HUES6 (cell line): ENCODE results near the gene SDHB.
A peak's percentile ranks its signal among the peaks of the same experiment; 100 is the strongest.

Experiments used
- H3K27ac ChIP-seq: 2 replicates; pipeline ENCODE4 v1.7.0; 2013; ENCODE audit warnings: low read depth, mild to moderate bottlenecking, low read length, inconsistent platforms
- H3K27me3 ChIP-seq: 2 replicates; pipeline ENCODE4 v1.6.1; 2013; ENCODE audit warnings: low read length; ENCODE audit not compliant: control insufficient read depth, insufficient read depth
- H3K36me3 ChIP-seq: 2 replicates; pipeline ENCODE4 v1.6.1; 2013; ENCODE audit warnings: low read length; ENCODE audit not compliant: control insufficient read depth, insufficient read depth
- H3K4me1 ChIP-seq: 2 replicates; pipeline ENCODE4 v1.6.1; 2013; ENCODE audit warnings: low read length; ENCODE audit not compliant: control insufficient read depth, insufficient read depth
- H3K4me3 ChIP-seq: 2 replicates; pipeline ENCODE4 v1.5.1; 2013; ENCODE audit warnings: low read depth, low read length
- H3K9ac ChIP-seq: one replicate; pipeline ENCODE4 v1.6.1; 2013; ENCODE audit warnings: mild to moderate bottlenecking, low read length
- H3K9me3 ChIP-seq: 2 replicates; pipeline ENCODE4 v1.6.1; 2013; ENCODE audit warnings: low read depth, low read length; ENCODE audit not compliant: control insufficient read depth, insufficient read depth

The SDHB gene

DNA sequence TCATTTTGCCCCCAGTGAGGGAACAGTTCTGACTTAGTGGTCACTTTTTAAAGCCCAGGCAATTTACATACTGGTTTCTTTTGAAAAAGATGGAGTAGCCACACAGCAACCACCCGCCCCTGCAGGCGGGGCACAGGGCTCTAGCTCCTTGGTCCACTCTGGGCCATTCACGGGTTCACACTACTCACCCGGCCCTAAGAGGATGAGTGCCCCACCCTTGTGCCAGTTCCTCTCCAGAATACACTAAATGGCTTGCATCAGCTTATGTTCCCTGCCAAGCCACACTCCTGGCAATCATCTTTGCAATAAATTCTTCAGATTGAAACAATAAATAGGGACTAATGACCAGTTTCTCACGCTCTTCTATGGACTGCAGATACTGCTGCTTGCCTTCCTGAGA is 26.4 kb downstream of the SDHB start:
- Histone ChIP-seq H3K27me3 (no peaks in the 10 kb centered on the region), H3K27ac (no peak overlapping the region), H3K9me3 (no peaks in the 10 kb centered on the region), H3K9ac (no peak overlapping the region), H3K4me1 (no peaks in the 10 kb centered on the region), H3K4me3 (no peak overlapping the region), H3K36me3 (peaks cover 93% of the 10 kb centered on the region)

DNA sequence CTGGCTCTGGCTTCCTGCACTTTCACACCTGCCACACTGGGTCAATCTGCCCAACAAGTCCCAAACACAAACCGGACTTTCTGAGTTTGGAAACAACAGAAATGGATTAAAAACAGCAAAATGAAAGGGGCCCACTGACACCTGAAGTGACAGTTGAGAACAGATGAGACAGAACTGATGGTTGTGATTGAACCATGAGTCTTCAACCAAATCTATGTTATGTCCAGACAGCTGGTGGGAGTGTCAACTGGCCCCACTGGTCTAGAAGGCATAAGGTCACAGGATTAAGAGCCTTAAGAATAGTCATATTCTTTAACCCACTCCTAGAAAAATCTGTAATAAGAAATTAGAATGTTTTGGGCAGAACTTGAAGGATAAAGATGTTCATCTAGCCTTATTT is 29.1 kb downstream of the SDHB start:
- no peaks in the 10 kb centered on the region for H3K27me3 ChIP-seq
- no peak overlapping the region for H3K4me3 ChIP-seq
- no peak overlapping the region for H3K9ac ChIP-seq
- no peaks in the 10 kb centered on the region for H3K9me3 ChIP-seq
- no peak overlapping the region for H3K27ac ChIP-seq
- no peaks in the 10 kb centered on the region for H3K4me1 ChIP-seq
- H3K36me3 ChIP-seq, result peaks cover 97% of the 10 kb centered on the region

DNA sequence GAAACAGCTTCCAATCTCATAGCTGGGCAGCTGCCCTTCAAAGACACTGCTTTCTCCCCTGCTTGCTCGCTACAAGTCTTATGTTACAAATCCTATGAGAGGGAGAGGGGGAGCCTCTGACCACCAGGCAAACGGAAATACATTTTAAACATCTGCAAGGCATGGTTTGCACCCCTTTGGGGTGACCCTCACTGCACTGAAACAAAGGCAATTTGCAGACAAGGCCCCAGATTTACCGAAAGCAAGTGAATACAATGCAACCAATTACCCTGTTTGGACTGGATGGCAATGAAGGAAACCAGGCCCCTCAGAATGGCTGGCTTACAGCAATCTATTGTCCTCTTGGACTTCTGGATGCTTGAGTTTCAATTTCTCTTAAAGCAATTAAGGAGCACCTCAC is 30.3 kb downstream of the SDHB start:
- Histone ChIP-seq H3K4me1 (no peaks in the 10 kb centered on the region), H3K9me3 (no peaks in the 10 kb centered on the region), H3K9ac (no peak overlapping the region), H3K27me3 (no peaks in the 10 kb centered on the region), H3K4me3 (no peak overlapping the region), H3K36me3 (peaks cover 99% of the 10 kb centered on the region), H3K27ac (no peak overlapping the region)

DNA sequence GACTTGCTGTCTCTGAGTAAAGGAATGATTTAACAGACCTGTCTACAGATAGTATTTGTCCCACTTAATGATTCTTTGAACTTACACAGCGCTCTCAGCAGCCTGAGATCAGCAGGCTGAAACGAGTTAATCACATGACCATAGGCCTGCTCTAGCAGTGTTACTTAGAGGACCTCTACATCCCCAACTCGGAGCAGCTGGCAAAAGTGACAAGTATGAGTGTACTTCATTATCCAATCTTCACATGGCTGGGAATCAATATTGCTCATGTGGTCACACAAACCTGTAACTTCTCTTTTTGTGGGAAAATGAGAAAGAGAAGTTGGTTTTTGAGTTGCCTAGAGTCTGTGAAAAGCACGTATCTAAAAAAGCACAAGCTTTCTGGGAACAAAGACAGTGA is 30.7 kb downstream of the SDHB start:
- Histone ChIP-seq H3K27ac (no peak overlapping the region), H3K4me3 (no peak overlapping the region), H3K36me3 (peaks cover 99% of the 10 kb centered on the region), H3K27me3 (no peaks in the 10 kb centered on the region), H3K9me3 (no peaks in the 10 kb centered on the region), H3K4me1 (no peaks in the 10 kb centered on the region), H3K9ac (no peak overlapping the region)

DNA sequence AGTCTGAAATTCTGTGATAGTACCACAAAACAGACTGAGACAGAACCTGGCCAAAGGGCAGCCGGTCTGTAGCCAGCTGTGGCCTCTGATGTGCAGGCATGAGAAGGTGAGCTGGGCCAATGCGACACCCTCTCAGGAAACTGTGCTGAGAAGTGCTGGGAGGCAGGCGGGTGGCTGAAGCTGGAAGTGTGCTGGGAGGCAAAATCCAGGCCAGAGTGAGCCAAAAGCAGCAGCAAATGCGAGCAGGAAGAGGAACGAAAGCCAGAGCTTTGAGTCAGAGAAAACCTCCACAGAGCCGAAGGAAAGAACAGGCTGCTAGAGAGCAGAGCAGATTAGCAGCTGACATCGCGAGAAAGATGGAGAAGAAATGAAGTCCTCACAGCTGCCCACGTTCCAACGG is 31.9 kb downstream of the SDHB start:
- no peak overlapping the region for H3K9ac ChIP-seq

DNA sequence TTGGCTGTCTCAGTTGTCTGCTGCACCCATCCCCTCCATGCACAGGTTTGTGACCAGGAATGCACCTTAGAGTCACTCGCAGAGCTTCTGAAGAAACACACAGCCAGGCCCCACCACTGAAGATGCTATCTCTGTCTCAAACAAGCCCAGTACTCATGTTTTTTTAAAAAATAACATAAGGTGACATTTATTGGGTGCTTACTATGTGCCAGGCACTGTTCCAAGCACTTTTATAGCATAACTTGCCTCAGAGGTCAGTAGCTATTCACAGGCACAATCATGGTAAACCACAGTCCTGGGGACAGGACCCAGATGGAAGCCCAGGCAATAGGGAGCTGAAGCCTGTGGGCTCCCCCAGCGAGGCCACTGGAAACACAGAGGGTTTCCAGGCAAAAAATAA is 33.3 kb downstream of the SDHB start:
- Histone ChIP-seq H3K9ac (no peak overlapping the region), H3K36me3 (peaks cover 75% of the 10 kb centered on the region), H3K9me3 (no peaks in the 10 kb centered on the region), H3K4me3 (no peak overlapping the region), H3K27ac (no peak overlapping the region), H3K4me1 (peaks cover 10% of the 10 kb centered on the region), H3K27me3 (no peaks in the 10 kb centered on the region)

More for the DNA sequence above, 31.9 kb downstream of the SDHB start:
- Histone ChIP-seq H3K36me3 (peaks cover 89% of the 10 kb centered on the region), H3K4me3 (no peak overlapping the region), H3K27ac (no peak overlapping the region), H3K27me3 (no peaks in the 10 kb centered on the region), H3K4me1 (no peaks in the 10 kb centered on the region), H3K9me3 (no peaks in the 10 kb centered on the region)

DNA sequence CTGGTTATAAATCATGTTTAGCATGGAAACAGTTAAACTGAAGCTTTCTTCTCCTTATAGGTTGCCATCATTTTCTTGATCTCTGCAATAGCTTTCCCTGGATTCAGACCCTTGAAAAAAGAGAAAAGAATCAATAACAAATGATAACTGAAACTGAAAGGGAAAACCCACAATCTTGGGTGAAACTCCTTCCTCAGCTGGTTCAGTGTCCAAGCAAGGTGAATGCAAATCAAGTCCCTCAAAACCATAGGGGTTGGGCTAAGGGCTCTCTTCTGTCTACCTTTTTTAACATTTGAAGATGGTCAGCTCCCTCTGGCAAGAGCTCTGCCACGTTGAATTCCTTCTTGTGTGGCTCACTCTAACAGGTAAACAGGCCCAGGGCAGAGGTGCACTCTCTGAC is 35.0 kb downstream of the SDHB start:
- Histone ChIP-seq H3K4me1 (peaks cover 25% of the 10 kb centered on the region), H3K27me3 (no peaks in the 10 kb centered on the region), H3K4me3 (no peak overlapping the region), H3K27ac (no peak overlapping the region), H3K36me3 (peaks cover 59% of the 10 kb centered on the region), H3K9me3 (no peaks in the 10 kb centered on the region), H3K9ac (no peak overlapping the region)

DNA sequence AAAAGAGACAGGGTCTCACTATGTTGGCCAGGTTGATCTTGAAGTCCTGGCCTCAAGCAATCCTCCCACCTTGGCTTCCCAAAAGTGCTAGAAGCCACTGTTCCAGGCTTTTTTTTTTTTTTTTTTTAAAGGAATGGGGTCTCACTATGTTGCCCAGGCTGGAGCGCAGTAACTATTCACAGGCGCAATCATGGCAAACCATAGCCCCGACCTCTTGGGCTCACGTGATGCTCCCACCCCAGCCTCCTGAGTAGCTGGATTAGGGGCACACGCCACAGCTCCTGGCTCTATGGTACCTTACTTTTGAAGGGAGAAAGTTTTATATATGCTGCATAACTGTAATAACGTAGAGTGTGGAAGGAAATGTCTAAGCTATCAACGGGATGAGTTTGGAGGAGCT is 36.4 kb downstream of the SDHB start:
- H3K9me3 ChIP-seq, result no peaks in the 10 kb centered on the region
- no peaks in the 10 kb centered on the region for H3K27me3 ChIP-seq
- H3K36me3 ChIP-seq, result peaks cover 44% of the 10 kb centered on the region
- no peak overlapping the region for H3K4me3 ChIP-seq
- H3K27ac ChIP-seq, result no peak overlapping the region
- peaks cover 38% of the 10 kb centered on the region for H3K4me1 ChIP-seq
- H3K9ac ChIP-seq, result no peak overlapping the region

DNA sequence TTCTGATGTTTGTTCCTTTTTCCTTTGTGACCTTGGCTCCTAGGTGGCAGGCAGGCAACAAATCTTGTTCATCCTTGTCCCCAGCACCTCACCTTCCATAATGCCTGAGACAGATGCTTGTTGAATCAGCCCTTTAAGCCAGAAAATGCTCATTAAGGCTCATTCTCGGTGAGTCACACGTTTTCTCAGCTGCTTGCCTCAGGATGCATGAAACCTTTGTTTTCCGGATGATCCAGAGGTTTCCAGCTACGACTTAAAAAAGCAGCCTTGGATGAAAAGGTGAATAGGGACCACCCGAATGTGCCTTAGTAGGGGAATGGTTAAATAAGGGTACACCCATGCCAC is 37.5 kb downstream of the SDHB start:
- no peaks in the 10 kb centered on the region for H3K9me3 ChIP-seq
- H3K36me3 ChIP-seq, result peaks cover 33% of the 10 kb centered on the region
- H3K4me3 ChIP-seq, result no peak overlapping the region; the same call in 1 of the 2 replicates
- peak overlapping the region; percentile 59; the same call in 1 of the 2 replicates for H3K27ac ChIP-seq
- peaks cover 43% of the 10 kb centered on the region for H3K4me1 ChIP-seq
- no peaks in the 10 kb centered on the region for H3K27me3 ChIP-seq
- peak overlapping the region; percentile 67 for H3K9ac ChIP-seq

DNA sequence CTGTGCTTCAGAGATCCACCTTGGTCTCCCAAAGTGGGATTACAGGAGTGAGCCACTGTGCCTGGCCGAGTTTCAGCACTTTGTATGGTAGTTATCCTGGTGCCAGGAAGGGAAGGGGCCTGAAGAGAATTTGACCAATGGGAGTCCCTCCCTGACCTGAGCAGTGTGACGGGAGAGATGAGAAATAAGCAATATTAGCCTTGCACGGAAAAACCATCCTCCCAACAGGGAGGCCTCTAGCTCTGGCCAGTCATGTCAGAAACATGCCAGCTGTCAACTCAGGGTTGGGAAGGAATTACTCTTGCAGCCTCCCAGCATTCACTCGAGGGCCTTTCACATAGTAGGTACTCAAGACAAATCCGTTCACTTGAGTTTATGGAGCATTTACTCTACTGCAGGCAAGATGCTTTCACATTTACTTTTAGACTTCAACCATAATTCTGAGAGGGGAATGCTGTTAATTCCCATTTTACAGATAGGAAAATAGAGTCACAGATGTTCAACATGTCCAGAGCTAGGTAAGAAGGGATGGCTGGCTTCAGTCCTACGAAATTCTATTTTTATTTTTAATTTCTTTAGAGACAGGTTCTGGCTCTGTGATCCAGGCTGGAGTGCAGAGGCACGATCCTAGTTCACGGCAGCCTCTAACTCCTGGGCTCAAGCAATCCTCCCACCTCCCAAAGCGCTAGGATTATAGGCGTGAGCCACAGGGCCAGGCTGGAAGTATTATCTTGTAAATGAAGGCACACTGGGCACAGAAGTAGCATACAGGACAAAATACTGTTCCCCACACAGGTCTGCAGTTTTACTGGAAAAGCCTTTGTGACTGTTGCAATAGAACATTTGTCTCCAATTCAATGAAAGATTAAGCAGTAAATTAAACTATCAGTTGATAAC is 38.9 kb downstream of the SDHB start:
- Histone ChIP-seq H3K36me3 (peaks cover 19% of the 10 kb centered on the region), H3K9me3 (no peaks in the 10 kb centered on the region), H3K4me1 (peaks cover 52% of the 10 kb centered on the region), H3K4me3 (peak overlapping the region; percentile 8; the same call in 1 of the 2 replicates), H3K27ac (peak overlapping the region; percentile 22; the same call in 1 of the 2 replicates), H3K27me3 (no peaks in the 10 kb centered on the region), H3K9ac (no peak overlapping the region)

DNA sequence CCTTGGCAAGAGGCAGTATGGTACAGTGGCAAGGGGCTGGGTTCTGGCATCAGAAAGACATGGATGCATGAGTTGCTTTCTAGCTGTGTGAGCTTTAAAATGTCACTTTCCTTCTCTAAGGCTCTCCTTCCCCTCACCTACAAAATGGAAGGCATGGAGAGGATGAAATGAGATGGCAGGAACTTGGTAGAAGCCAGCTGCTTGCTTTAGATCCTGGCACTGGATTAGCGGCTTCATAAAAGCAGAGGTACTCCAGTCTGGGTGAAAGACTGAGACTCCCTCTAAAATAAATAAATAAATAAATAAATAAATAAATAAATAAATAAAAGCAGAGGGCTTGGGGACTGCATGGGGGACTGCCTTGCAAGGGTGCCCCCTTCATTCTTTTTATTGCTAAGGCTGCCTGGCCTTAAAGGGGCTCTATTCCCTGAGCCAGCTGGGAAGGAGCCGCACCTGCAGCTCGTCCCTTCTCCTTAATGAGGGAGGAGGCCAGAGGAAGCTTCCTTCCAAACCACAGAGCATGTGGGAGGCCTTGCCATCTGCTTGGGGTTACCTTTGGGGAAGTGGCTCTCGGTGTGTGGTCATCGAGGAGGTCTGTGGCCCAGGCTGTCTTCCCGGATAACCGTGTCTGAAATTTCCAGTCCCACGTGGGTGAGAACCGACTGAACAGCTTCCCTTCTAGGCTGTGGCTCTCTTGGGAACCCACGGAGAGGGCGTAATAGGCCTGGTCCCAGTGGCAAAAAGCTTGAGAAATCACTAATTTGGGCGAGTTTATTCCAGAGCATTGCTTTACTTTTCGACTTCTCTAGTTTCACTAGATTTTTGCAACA is 40.1 kb downstream of the SDHB start:
- Histone ChIP-seq H3K27ac (no peak overlapping the region), H3K9ac (no peak overlapping the region), H3K4me3 (no peak overlapping the region), H3K9me3 (no peaks in the 10 kb centered on the region), H3K36me3 (peaks cover 7% of the 10 kb centered on the region), H3K4me1 (peaks cover 57% of the 10 kb centered on the region), H3K27me3 (no peaks in the 10 kb centered on the region)
